ENCODE data around the gene CBX7.

Gene CBX7

DNA sequence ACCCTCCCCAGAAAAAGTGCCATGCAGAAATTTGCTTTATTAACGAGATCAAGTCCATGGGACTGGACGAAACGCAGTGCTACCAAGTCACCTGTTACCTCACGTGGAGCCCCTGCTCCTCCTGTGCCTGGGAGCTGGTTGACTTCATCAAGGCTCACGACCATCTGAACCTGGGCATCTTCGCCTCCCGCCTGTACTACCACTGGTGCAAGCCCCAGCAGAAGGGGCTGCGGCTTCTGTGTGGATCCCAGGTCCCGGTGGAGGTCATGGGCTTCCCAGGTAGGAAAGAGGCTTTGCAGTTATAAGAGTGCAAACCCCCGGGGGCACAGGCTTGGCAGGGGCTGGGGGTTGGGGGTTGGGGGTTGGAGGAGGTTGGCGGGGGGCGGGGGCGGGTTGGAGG is 51.3 kb downstream of the CBX7 start:
- Mint-ChIP-seq H3K36me3 (no peaks in the 10 kb centered on the region), H3K9me3 (ENCODE audit: low read depth) (no peaks in the 10 kb centered on the region), H3K27ac (no peak overlapping the region), H3K27me3 (no peaks in the 10 kb centered on the region), H3K4me3 (no peak overlapping the region), H3K4me1 (ENCODE audit: low read depth) (peaks cover 38% of the 10 kb centered on the region)

DNA sequence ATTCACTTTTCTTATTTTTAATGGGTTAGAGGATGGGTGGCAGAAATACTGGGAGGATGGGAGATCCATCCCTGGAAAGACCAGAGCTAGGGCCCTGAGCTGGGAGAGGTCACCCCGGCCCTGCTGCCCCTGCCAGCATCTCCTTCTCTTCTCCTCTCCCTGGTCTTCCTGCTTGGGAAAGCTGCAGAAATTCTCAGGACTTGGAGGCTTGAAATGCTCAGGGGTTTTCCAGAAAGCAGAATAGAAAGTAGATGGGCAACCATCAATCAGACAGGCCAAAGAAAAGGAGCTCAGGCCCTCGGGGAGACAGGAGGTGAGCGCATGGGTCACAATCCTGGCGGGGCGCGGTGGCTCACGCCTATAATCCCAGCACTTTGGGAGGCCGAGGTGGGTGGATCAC is 53.9 kb downstream of the CBX7 start:
- no peak overlapping the region for H3K27ac Mint-ChIP-seq
- peaks cover 52% of the 10 kb centered on the region for H3K4me1 Mint-ChIP-seq (ENCODE audit: low read depth)
- no peak overlapping the region for H3K4me3 Mint-ChIP-seq

DNA sequence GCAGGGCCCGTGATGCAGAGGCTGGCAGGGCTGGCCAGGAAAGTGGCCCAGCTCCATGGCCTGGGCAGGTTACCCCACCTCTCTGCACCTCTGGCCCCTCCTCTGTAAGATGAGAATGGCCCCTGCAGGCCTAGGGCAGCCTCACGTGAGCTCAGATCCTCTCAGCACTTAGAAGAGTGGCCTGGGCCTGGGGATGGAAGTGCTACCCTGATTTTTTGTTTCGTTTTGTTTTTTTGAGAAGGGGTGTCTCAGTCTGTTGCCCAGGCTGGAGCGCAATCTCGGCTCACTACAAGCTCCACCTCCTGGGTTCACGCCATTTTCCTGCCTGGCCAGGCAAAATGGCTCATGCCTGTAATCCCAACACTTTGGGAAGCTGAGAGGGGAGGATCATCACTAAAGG is 54.5 kb downstream of the CBX7 start:
- Mint-ChIP-seq H3K27me3 (no peaks in the 10 kb centered on the region), H3K27ac (no peak overlapping the region), H3K4me1 (ENCODE audit: low read depth) (peaks cover 56% of the 10 kb centered on the region)

More for the DNA sequence above, 53.9 kb downstream of the CBX7 start:
- H3K27me3 Mint-ChIP-seq = no peaks in the 10 kb centered on the region
- H3K9me3 Mint-ChIP-seq (ENCODE audit: low read depth) = no peaks in the 10 kb centered on the region
- no peaks in the 10 kb centered on the region for H3K36me3 Mint-ChIP-seq

DNA sequence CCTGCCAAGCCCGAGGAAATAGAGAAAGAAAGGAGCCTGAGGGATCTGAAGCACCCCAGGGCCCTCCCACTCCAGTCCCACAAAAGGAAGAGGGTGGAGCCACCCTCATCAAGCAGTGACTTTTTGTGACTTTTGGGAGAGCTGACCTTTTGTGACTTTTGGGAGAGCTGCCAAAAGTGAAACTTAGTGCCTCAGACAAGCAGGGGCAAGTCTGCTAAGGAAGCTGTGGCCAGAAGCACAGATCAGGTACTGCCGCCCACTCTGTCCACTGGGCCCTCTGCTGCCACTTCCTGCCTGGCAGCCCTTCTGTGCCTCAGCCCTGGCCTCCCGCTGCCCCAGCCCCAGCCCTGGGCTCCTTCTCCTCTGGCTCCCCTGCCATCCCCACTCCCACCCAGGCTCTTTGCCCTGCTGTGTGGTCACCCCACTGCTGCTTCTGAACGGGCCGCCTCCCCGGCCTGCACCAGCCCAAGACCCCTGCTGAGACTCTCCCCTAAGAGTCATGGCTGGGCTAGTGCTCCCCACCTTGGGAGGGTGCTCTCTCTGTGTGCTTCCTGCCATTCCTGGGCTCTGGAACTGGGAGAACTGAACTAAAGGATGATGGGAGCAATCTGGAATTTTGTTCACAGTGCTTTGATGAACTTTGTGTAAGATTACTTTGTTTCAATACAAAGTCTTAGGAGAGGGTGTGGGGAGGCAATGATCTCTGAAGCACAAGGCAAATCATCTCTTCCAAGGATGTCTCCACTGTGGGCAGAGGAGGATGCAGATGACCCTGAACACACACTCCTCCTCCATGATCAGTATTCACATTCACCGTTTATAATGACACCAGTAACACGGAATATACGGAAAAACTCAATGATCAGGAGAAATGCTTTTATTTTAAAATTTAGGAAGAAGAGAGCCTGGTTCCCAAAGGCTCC is 55.1 kb downstream of the CBX7 start, which contains the start of gene APOBEC3H:
Gene APOBEC3H, plus strand, starts transcription at position 147 of the 923 bp plus-strand sequence. CDS start 3,035 bp downstream, outside the sequence.
- Mint-ChIP-seq H3K27ac (peak within 1 kb of the TSS; percentile 64), H3K4me3 (peak within 1 kb of the TSS; percentile 62), H3K36me3 (no peaks in the 10 kb centered on the region), H3K9me3 (ENCODE audit: low read depth) (no peaks in the 10 kb centered on the region), H3K4me1 (ENCODE audit: low read depth) (peaks cover 62% of the 10 kb centered on the region), H3K27me3 (no peaks in the 10 kb centered on the region)

More for the DNA sequence above, 54.5 kb downstream of the CBX7 start:
- no peaks in the 10 kb centered on the region for H3K36me3 Mint-ChIP-seq
- no peaks in the 10 kb centered on the region for H3K9me3 Mint-ChIP-seq (ENCODE audit: low read depth)
- no peak overlapping the region for H3K4me3 Mint-ChIP-seq

DNA sequence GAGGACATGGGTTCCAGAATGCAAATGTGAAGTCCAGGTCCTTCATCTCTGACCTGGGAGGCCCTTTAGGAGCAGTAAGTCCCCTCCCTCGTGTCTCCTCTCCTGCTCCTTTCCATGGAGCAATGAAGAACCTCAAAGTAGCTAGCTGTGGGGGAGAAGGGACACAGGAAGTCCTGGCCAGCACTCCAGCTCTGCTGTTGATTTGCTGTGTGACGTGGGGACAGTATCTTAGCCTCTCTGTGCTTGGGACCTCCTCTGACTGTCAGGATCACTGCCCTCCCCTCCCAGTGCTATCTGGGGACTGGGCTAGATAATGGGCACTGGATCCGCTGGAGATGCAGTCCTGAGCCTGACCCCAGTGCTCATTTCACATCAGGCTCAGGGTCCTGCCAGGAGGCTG is 56.5 kb downstream of the CBX7 start:
- Mint-ChIP-seq H3K36me3 (no peaks in the 10 kb centered on the region), H3K9me3 (ENCODE audit: low read depth) (no peaks in the 10 kb centered on the region), H3K4me1 (ENCODE audit: low read depth) (peaks cover 74% of the 10 kb centered on the region), H3K4me3 (no peak overlapping the region), H3K27me3 (no peaks in the 10 kb centered on the region), H3K27ac (no peak overlapping the region)

DNA sequence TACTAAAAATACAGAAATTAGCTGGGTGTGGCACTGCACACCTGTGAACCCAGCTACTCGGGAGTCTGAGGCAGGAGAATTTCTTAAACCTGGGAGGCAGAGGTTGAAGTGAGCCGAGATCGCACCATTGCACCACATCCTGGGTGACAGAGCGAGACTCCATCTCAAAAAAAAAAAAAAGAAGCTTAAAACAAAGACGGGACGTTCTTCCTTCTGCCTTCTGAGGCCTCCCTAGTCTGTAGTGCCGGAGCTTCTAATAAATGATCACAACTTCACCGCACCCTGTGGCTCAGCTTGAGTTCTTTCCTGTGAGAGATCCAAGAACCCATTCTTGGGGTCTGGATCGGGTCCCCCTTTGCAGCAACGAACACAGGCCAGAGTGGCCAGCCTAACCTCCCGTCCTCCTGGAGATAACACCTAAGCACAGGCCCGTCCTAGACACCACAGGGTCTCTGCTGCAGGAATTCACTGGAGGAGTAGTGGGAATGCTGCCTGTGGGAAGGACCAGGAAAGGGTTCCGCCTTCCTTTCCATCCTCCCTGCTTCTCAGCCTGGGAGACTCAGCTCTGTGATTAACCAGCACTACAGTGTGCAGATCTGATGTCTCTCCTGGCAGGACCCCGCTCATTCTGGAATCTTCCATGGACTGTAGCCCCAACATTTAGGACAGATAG is 57.6 kb downstream of the CBX7 start:
- Mint-ChIP-seq H3K4me1 (ENCODE audit: low read depth) (peaks cover 79% of the 10 kb centered on the region), H3K27ac (peak overlapping the region; percentile 7), H3K27me3 (no peaks in the 10 kb centered on the region), H3K36me3 (no peaks in the 10 kb centered on the region), H3K4me3 (peak overlapping the region; percentile 23), H3K9me3 (ENCODE audit: low read depth) (no peaks in the 10 kb centered on the region)

DNA sequence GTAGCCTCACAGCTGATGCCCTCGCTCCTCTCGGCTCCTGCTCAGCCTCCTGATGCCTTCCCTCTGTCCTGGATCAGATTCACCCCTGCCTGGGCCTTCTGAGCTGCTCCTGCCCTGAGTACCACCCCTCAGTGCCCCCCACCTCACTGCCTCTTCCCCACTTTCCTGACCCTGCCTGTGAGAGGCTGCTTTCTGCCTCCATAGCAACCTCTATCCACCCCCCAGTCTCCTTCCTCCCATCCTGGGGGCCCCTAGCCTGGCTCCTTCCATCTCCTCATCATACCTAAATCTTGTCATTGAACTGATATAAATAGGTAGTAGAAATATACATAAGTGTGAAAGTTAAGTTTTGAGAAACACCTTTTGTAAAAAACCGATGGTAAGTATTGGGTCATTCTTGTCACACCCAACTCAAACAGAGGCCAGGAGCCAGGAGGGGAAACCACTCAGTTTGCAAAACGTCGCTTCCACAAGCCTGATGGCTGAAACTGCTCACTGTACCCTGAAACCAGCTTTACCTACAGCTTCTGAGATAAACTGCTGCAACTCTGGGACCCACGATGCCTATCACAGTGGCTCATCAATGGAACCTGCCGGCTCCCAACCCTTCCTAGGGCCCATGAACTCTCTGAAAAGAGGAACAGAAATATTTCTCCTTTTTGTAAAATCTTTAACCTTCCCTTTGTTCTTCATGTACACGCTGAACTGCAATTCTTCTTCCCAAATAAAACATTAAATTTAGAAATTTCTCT is 60.2 kb downstream of the CBX7 start:
- H3K36me3 Mint-ChIP-seq = no peaks in the 10 kb centered on the region

DNA sequence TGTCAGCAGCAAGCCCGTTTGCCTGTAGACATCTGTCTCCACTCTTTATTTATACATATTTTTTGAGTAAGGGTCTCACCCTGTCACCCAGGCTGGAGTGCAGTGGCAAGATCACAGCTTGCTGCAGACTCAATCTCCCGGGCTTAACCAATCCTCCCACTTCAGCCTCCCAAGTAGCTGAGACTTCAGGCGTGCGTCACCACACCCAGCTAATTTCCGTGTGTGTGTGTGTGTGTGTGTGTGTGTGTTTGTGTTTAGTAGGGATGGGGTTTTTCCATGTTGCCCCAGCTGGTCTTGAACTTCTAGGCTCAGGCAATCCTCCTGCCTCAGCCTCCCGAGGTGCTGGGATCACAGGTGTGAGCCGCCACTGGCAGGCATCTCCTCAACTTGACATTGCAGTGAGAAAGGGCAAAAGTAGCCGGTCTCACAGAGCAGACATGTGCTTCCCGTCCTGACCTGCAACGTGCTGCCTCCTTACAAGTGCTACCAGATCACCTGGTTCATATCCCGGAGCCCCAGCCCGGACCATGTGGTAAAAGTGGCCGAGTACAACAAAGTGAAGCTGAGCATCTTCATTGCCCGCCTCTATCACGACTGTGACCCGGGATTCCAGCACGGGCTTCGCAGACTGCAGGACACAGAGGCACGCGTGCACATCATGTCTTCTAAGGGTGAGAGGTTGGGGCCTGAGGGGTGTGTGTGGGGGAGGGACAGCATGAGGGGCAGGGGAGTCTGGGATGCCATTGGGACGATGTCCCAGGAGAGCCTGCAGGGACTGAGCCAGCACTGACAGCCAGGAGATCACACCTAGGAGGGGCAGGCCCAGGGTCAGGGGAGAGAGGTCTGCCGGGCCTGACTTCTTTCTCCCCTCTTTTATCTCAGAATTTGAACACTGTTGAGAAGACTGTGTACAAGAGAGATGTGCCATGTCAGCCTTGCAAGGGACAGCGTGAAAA is 61.1 kb downstream of the CBX7 start:
- peaks cover 69% of the 10 kb centered on the region for H3K4me1 Mint-ChIP-seq (ENCODE audit: low read depth)
- H3K27ac Mint-ChIP-seq = peak overlapping the region; percentile 92
- H3K9me3 Mint-ChIP-seq (ENCODE audit: low read depth) = no peaks in the 10 kb centered on the region
- H3K36me3 Mint-ChIP-seq = no peaks in the 10 kb centered on the region
- H3K27me3 Mint-ChIP-seq = no peaks in the 10 kb centered on the region
- H3K4me3 Mint-ChIP-seq = peak overlapping the region; percentile 79

More for the DNA sequence above, 60.2 kb downstream of the CBX7 start:
- H3K27ac Mint-ChIP-seq = peak overlapping the region; percentile 68
- H3K9me3 Mint-ChIP-seq (ENCODE audit: low read depth) = no peaks in the 10 kb centered on the region
- peaks cover 74% of the 10 kb centered on the region for H3K4me1 Mint-ChIP-seq (ENCODE audit: low read depth)
- H3K4me3 Mint-ChIP-seq = peak overlapping the region; percentile 40
- no peaks in the 10 kb centered on the region for H3K27me3 Mint-ChIP-seq

DNA sequence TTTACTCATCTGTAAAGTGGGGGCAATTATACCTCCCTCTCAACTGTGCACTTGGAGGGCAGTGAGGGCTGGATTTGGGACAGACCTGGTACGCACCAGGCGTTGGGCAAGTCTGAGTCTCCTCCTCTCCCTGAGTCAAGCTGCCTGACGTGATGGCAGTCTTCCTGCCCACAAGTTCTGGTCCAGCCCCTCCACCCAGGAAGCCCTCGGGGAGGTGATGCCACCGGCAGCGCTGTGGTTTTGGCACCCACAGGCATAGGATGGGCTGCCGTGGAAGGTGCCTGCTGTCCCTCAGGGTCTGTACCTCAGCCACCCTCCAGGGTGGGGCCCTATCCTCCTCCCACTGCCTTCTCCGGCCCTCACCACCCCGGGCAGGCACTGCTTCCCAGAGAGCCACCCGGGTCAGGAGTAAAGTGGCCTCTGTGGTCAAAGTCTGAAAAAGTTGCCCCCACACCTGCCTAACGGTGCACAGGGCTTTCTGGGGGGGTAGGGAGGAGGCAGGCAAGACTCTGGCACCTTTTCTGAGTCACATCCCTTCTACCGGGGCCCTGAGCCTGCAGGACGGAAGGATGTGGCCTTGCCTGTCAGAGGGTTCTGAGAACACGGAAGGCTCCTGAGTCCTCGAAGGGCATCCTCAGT is 61.9 kb downstream of the CBX7 start:
- Mint-ChIP-seq H3K27ac (peak overlapping the region; percentile 92), H3K4me1 (ENCODE audit: low read depth) (peaks cover 66% of the 10 kb centered on the region), H3K27me3 (no peaks in the 10 kb centered on the region), H3K9me3 (ENCODE audit: low read depth) (no peaks in the 10 kb centered on the region), H3K4me3 (peak overlapping the region; percentile 79), H3K36me3 (no peaks in the 10 kb centered on the region)

DNA sequence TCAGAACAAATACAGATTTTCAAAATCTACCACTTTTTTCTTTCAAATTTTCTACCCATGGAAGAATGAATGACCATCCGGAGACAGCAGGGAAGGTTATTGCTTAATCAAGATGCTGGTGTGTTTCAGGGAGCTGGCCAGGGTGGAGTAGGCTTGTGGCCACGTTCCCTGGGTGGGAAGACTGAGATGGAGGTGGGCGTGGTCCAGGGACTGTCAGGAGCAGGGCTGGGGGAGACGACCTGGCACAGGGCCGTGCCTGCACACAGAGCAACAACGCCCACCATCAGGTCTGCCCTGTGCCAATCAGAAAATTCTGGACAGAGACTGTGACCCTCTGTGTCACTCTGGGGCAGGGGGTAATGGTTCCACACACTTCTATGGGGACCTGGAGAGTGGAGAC is 62.6 kb downstream of the CBX7 start:
- no peaks in the 10 kb centered on the region for H3K36me3 Mint-ChIP-seq
- H3K4me3 Mint-ChIP-seq = peak overlapping the region; percentile 79
- no peaks in the 10 kb centered on the region for H3K27me3 Mint-ChIP-seq
- peaks cover 63% of the 10 kb centered on the region for H3K4me1 Mint-ChIP-seq (ENCODE audit: low read depth)
- peak overlapping the region; percentile 92 for H3K27ac Mint-ChIP-seq
- no peaks in the 10 kb centered on the region for H3K9me3 Mint-ChIP-seq (ENCODE audit: low read depth)

DNA sequence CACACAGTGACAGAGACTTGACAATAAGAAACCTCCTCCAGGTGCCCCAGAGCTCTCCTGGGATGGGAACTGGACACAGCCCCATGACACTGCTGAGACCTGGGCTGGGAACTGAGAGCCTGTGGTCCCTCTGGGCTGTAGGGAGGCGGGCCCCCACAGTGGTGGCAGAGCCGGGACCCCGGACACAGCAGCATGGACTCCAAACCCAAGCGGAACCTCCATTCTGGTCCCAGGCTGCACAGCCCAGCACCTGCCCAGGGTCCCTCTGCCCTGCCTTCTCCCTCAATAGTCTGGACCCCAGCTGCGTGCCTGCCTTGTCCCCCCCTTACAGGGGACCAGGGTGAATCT is 63.8 kb downstream of the CBX7 start:
- peak overlapping the region; percentile 46 for H3K27ac Mint-ChIP-seq
- H3K4me1 Mint-ChIP-seq (ENCODE audit: low read depth) = peaks cover 54% of the 10 kb centered on the region
- H3K4me3 Mint-ChIP-seq = no peak overlapping the region
- H3K9me3 Mint-ChIP-seq (ENCODE audit: low read depth) = no peaks in the 10 kb centered on the region
- H3K36me3 Mint-ChIP-seq = no peaks in the 10 kb centered on the region
- no peaks in the 10 kb centered on the region for H3K27me3 Mint-ChIP-seq

DNA sequence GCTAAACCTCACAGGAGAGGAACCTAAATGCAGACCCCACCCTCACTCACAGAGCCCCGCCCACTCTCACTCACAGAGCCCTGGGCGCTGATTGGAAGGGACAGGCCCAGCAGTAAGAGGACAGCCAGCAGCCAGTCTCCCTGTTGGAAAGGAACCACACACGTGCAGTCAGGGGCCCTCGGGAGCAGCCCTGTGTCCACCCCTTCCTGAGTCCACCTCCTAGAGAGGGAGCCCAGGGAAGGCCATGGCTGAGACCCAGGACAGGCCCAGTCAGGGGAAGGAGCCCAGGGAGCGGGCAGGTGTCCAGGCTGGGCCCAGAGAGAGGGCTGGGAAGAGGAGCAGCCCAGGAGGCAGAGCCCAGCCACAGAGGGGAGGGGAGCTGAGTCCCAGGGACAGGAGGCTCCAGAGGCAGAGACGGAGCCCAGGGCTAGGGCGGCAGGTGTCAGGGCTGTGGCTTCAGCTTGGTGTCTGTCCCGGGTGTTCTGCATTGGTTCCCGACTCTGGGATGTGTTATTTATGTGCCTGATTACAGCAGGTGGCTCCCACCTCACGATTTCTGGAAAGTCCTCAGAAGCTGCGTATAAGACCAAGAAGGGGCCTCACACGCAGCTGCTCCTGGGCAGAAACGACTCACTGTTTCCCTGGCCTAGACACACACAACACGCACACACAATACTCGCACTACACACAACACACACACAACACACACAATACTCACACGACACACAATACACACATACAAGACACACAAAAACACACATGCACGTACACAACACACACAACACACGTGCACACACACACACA is 64.4 kb downstream of the CBX7 start:
- Mint-ChIP-seq H3K27ac (peak overlapping the region; percentile 79), H3K27me3 (no peaks in the 10 kb centered on the region), H3K4me1 (ENCODE audit: low read depth) (peaks cover 50% of the 10 kb centered on the region), H3K9me3 (ENCODE audit: low read depth) (no peaks in the 10 kb centered on the region), H3K4me3 (no peak overlapping the region), H3K36me3 (no peaks in the 10 kb centered on the region)

DNA sequence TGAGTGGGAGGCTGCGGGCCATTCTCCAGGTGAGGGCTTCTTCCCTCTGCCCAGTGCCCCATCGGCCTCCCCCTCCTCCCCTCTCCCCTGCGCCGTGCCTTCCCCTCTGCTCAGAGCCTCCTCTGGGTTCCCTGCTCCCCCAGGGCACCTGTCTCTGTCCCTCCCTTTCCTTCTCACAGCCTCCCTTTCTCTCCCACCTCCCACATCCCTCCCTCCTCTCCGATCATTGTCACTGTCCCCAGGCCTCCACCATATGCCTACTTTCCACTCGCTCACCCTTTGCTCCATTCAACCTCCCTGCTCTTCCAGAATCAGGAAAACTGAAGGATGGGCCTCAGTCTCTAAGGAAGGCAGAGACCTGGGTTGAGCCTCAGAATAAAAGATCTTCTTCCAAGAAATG is 65.4 kb downstream of the CBX7 start:
- H3K4me3 Mint-ChIP-seq = no peak overlapping the region
- H3K27ac Mint-ChIP-seq = peak overlapping the region; percentile 79
- H3K27me3 Mint-ChIP-seq = no peaks in the 10 kb centered on the region
- H3K36me3 Mint-ChIP-seq = no peaks in the 10 kb centered on the region
- H3K9me3 Mint-ChIP-seq (ENCODE audit: low read depth) = no peaks in the 10 kb centered on the region
- H3K4me1 Mint-ChIP-seq (ENCODE audit: low read depth) = peaks cover 44% of the 10 kb centered on the region

All from activated naive CD8-positive, alpha-beta T cell (primary cell).